ENCODE measurements around the gene SERPINB6.
A peak's percentile ranks its signal among the peaks of the same experiment; 100 is the strongest.
"Not testable (repeated sequence)": the region's sequence is repeated elsewhere in the genome, so short reads cannot be mapped to it uniquely, and the experiment has no call there.

SERPINB6 gene

DNA sequence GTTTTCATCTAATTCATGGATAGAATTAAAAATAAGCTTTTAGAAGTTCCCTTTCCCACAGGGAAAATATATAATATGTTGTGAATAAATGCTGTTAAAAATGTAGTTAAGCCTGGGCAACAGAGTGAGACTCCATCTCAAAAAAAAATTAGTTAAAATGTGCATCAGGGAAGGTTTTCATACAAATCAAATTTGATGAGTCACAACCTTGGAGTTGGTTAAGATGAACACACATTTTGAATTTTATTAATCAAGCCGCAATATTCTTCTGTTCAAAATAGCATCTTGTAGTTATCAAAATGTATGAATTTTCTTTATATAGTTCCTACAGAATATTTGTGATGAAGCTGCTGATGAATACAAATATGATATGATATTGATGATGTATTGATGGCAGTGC lies 37.3 kb downstream of the SERPINB6 start:
- DNase-seq, result no peak

DNA sequence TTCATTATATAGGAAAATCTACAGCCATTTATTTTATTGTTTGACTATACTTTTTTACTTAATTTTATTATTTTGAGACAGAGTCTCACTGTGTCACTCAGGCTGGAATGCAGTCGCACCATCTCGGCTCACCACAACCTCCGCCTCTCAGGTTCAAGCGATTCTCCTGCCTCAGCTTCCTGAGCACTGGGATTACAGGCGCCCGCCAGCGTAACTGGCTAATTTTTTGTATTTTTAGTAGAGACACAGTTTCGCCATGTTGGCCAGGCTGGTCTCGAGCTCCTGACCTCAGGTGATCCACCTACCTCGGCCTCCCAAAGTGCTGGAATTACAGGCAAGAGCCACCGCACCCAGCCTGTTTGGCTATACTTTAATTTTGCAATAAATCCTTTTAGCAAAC lies 38.5 kb downstream of the SERPINB6 start:
- peak; percentile 45 for DNase-seq

DNA sequence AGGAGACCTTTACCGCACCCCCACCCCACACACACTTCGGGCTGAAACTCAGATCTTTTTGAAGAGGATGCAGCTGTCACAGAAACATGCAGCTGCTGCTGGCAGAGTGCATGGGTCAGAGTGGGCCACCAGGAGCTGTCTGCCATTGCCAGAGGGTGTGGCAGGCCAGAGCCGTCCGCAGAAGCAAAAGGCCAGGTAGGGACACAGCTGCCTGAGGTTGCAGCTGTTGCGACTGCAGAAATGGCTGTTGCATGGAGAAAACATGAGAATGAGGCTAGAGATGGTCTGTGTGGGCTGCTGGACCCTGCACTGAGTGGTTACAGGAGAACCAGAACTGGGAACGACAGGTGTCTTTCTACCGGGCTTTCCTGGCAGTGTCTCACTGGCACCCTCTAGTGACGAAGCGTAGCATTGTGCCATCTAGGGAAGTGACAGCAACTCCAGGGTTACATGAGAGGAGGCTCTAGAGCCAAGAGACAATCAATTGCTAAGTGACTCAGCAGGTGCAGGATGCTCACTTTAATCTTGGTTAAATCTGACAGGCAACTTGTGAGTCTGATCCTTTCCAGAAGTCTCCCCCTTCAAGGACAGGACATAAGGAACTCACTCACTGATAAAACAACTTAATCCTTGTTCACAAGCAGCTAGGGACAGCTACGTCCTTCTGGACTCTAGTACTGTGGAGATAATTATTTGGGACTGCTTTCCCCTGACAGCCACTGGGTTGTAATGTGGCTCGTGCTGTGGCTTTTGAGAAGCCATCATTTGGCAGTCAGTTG lies 39.2 kb downstream of the SERPINB6 start:
- DNase-seq, result peak; percentile 93

DNA sequence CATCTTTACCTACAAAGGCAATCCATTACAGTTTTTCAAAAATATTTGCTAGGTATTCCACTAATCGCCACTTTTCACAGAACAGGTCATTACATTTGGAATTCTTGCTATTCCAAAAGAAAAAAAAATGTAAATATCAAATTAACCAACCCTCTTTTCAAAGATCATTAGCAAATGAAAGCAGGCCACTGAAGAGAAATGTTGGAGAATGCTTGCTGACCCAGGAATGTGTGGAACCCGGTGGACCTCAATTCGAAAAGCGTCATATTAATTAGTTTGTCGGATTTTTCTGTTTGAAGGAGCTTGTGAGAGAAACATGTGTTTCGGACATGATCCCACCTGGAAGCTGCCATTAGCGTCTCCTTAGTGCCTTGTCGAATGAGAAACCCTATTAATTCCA lies 40.3 kb downstream of the SERPINB6 start:
- DNase-seq, result no peak

DNA sequence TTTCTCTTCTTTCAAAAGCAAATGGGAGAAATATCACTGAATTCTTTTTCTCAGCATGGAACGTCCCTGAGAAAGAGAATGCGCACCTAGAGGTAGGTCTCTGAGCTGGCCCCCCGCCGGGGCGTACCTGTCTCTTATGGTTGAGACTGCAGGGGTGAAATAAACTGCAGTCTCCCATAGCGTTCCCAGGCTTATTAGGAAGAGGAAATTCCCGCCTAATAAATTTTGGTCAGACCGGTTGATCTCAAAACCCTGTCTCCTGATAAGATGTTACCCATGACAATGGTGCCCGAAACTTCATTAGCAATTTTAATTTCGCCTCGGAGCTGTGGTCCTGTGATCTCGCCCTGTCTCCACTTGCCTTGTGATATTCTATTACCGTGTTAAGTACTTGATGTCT lies 43.4 kb downstream of the SERPINB6 start:
- DNase-seq, result not testable (repeated sequence)

DNA sequence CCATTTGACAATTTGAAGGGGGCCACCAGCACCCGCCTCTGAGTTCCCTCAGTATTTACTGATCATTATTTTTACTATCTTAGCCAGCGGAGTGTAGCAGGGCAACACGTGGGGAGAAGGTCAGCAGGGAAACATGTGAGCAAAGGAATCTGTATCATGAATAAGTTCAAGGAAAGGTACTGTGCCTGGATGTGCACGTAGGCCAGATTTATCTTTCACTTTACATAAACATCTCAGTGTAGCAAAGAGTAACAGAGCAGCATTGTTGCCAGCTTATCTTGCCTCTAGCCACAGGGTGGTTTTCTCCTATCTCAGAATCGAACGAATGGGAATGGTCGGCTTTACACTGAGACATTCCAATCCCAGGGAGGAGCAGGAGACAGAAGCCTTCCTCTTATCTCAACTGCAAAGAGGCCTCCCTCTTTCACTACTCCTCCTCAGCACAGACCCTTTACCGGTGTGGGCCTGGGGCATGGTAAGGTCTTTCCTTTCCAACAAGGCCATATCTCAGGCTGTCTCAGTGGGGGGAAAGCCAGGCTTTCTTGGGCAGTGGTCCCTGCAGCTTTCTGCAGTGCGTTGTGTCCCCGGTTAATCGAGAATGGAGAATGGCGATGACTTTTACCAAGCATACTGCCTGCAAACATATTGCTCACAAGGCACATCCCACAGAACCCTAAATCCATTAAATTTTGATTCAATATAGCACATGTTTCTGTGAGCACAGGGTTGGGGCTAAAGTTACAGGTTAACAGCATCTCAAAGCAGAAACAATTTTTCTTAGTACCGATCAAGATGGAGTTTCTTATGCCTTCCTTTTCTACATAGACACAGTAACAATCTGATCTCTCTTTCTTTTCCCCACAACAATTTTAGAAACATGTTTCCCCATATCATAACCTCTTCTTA lies 45.3 kb downstream of the SERPINB6 start:
- DNase-seq, result peak; percentile 42

DNA sequence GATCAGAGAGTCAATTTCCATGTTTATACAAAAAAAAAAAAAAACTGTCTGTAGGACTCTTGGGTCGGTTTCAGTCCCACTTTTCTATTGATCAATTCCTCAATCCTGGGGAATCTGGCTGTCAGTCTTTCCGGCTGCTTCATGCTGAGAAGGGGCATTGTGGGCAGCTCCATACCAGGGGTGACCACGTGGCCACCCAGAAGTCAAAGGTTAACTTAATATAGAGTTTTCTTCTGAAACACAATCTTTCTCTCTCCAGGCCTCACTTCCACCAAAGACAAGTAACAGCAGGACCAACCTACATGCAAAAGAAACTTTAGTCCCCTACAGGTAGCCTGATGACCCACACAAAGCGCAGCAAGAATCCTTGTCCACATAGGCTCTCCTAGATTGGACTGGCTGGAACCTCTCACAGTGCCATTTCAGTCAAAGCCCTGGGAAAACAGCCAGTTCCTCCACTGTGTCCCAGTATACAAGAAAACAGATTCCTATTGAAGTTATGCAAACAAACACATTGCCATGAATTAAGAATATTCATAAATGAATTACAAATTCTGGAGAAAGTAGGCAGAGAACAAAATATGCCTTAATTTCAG lies 49.7 kb downstream of the SERPINB6 start:
- DNase-seq, result no peak

DNA sequence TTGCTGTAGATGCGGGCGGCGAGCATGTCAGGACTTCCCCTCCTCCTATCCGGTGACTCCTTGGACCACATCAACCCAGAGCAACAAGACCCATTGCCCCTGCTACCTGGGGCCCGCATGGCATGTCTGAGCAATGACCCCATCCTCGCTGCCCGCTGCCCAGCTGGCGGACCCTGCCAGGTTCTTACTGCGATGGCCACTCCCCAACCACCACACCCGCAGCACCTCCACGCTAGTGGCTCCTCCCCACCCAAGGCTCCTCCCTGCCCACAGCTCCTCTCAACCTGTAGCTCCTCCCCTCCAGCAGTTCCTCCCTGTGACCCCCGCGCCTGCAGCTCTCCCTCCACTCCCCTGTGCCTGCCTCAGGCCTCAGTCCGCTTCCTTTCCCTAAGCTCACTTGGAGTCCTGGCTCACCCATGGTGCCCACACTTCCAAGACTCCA lies 50.7 kb downstream of the SERPINB6 start:
- DNase-seq, result peak; percentile 38

DNA sequence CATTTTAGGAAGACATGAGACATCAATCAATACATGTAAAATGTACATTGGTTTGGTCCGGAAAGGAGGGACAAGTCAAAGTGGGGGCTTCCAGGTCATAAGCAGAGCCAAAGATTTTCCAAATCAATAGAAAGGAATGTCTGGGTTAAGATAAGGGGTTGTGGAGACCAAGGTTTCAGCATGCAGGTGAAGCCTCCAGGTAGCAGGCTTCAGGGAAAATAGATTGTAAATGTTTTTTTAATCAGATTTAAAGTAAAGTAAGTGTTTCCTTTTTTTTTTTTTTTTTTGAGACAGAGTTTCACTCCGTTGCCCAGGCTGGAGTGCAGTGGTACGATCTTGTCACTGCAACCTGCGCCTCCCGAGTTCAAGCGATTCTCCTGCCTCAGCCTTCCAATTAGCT lies 51.5 kb downstream of the SERPINB6 start:
- no peak for DNase-seq

DNA sequence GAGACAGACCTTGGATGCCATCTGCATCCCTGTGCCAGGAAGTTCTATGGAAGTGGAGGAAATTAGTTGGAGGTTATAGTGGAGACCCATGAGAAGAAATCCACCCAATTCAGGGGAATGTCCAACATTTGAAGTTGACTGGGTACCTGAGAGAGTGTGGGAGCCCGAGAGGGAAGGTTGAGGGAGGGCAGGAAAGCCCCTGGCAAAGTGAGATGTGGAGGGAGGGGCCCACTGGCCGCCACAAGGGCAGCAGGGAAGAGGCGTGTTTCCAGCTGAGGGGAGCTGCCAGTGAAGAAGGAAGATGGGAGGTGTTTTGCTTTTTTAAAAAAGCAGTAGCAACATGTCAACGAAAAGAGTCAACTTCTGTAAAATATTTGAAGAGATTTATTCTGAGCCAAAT lies 52.0 kb downstream of the SERPINB6 start:
- DNase-seq, result peak; percentile 30

DNA sequence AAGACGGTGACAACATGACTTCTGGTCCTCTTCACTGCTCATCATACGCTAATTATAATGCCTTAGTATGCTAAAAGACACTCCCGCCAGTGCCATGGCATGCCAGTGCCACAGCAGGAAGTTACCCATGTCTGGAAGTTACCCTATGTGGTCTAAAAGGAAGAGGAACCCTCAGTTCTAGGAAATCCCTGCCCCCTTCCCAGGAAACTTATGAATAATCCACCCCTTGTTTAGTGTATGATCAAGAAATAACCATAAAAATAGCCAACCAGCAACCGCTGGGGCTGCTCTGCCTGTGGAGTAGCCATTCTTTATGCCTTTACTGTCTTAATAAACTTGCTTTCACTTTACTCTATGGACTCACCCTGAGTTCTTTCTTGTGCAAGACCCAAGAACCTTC lies 52.4 kb downstream of the SERPINB6 start:
- peak; percentile 54 for DNase-seq

DNA sequence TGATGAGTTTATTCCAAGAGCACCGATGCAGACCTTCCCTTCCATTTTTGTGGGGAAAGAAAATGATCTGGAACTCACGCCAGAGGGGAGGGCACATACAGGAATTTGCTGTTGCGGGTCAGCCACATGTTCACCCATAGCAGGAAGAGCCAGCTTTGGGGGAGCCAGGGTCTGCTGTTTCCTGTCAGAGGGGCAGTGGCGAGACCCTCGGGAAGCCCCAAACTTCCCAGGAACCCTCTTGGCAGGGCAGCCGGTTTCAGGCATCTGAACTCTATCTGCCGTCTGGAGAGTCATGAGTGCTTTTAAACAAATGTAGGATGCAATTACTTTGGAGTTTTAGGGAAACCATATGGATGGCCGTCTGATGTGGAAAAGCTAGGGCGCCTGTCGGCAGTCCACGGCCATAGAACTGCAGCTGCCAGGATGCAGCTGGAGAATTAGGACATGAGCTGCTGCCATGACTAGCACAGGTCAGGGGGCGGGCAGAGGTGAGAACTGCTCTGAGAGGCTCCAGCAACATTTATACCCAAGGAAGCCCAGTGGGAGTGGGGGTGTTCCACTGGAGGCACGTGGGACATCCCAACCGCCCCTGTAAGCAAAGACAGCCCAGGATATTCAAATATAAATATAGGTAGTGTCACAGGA lies 53.4 kb downstream of the SERPINB6 start:
- DNase-seq, result no peak

DNA sequence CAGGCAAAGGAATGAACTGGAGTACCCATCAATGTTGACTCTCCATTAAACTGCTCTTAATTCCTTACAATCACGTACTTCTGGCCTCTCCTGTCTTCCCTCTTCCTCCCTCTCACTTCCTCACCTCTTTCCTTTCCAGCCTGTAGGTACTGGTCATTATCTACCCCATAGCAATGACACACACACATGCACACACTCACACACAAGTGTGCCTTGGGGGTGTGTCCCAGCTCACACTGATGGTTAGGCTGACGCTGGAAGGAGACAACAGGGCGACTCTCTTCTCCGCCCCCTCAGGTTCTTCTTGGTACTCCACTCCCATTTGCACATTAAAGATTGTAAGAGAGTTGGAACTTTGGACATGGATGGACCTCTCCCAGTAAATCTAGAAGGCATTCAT lies 54.3 kb downstream of the SERPINB6 start:
- no peak for DNase-seq

DNA sequence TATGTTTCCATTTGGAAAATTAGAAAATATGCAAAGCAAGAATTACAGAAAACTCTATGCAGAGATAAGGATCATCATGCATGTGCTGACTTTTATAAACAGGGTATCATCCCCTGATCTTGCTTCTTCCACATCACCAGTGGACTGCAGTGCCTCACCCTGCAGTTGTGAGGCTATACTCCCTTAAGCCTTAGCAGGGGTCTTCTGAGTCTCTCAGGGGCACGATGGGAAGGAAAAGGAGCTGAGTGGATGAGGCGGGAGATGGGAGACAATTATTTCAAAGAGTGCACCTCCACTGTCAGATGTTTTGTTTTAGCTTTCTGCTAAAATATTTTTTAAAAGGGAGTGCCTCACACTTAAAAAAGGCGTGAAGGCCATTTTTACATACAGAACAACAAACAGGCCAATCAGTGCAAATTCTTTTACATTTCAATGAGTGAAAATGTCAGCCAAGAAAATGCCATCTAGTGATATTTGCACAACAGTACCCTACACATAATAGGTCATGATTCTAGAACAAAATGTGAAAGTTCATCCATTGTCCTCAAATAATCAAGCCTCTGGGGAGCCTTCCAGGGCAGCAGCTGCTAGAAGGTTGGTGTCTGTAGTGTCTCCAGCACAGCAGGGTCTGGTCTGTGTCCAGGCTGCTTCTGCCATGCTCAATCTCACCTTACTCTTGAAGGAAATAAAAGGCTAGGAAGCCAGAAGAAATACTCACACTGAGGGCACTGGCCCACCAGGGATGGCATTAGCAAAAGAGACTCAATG lies 55.0 kb downstream of the SERPINB6 start:
- DNase-seq, result no peak

DNA sequence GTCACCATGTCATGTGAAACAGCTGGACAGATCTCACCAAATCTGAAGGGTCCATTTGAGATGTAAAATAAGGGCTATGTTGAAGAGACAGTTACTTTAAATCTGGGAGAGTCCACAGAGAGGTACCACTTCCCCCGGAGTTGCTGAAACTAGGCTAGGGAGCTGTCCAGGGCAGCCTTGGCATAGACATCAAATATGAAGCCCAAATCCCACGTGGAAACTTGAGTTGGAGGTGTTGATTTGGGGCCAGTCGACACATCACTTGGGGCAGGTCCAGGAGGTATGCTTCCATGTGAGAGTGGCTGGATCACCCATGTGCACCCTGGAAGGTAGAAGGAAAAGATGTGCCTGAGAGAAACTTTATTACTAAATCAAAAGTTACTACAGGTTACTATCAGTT lies 56.2 kb downstream of the SERPINB6 start:
- no peak for DNase-seq

DNA sequence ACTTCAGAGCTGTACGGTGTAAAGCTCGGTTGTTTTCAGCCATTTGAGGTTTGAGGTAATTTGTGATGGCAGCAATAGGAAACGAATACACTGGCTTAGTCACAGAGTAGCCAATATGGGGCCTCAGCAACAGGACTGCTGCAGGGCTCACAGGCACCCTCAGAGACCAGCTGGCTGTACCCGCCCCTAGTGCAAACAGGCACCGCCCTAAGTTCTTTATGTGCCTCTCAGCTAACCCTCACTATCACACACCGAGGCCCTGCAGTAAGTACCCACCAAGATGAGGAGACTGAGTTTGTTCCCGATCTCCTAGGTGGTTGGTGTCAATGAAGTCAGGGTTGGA lies 57.1 kb downstream of the SERPINB6 start:
- DNase-seq, result peak; percentile 50

DNA sequence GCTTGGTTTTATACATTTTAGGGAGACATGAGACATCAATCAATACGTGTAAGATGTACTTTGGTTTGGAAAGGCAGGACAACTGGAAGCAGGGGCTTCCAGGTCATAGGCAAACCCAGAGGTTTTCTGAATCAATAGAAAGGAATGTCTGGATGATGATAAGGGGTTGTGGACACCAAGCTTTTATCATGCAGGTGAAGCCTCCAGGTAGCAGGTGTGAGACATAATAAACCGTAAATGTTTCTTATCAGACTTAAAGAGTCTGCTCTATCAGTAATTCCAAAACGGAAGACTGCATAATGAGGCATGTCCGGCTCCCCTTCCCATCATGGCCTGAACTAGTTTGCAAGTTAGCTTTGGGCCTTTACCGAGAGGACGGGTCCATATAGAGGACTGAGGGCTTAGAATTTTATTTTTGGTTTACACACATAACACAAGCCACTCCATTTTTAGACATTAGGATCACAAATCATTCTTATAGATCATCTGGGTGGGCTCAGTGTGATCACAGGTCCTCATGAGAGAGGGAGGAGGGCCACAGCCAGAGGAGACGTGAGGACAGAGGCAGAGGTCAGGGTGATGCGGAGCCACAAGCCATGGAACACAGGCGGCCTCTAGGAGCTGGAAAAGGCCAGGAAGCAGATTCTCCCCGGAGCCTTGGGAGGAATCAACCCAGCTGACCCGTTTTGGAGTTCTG lies 57.6 kb downstream of the SERPINB6 start:
- DNase-seq, result no peak

DNA sequence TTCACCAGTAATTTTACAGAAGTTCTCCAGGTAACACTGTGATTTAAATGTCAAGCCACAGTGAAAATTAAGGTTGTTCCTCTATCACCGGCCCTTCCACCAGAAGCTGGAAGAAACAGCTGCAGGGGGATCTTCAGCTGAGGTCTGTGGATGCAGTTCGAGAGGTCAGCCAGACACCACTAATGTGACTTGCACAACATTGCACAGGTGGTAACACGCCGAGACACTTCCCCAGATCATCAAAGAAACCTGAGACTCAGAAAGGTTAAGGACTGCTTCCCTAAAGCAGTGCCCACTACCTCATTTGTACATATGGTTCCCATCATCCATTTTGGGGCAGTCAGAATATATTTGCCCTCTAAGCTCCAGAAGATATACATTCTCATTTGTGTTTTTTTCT lies 60.2 kb downstream of the SERPINB6 start:
- no peak for DNase-seq

DNA sequence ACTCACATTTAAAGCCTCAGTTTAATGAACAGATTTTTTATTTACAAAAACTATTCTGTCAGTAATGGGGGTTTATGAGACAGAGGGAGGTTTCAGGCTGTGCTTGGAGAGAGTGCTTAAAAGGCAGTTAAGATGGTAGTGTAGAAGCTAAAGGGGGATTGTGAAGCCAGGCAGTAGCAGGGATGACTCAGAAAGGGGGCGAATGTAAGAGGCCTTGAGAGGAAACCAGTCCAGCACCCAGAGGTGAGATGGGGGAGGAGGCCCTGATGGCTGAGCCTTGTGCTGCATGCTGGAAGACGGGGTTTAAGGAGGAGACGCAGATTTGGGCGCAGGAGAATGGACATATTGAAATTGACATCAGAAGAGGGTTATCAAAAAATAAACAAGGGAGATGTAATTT lies 61.6 kb downstream of the SERPINB6 start:
- peak; percentile 62 for DNase-seq

DNA sequence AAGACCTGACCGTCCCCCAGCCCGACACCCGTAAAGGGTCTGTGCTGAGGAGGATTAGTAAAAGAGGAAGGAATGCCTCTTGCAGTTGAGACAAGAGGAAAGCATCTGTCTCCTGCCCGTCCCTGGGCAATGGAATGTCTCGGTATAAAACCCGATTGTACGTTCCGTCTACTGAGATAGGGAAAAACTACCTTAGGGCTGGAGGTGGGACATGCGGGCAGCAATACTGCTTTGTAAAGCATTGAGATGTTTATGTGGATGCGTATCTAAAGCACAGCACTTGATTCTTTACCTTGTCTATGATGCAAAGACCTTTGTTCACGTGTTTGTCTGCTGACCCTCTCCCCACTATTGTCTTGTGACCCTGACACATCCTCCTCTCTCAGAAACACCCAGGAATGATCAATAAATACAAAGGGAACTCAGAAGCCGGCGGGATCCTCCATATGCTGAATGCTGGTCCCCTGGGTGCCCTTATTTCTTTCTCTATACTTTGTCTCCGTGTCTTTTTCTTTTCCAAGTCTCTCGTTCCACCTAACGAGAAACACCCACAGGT lies 62.2 kb downstream of the SERPINB6 start:
- DNase-seq, result not testable (repeated sequence)

DNA sequence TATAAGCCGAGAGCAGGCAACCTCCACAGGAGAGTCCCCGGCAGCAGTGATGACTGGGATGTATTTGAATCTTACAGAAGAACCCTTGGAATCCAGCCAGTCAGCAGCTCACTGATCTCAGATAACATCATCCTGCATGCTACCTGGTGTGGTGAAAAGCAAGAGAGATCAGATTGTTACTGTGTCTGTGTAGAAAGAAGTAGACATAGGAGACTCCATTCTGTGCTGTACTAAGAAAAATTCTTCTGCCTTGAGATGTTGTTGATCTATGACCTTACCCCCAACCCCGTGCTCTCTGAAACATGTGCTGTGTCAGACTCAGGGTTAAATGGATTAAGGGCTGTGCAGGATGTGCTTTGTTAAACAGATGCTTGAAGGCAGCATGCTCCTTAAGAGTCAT lies 62.9 kb downstream of the SERPINB6 start:
- DNase-seq, result peak; percentile 47

Measured in activated CD8-positive, alpha-beta memory T cell treated with anti-CD3 and anti-CD28 coated beads for 24 hours (primary cell).